IPS DF 6.9 (cell line): ENCODE measurements around the gene DNAAF1.
"Not testable (repeated sequence)": the region's sequence is repeated elsewhere in the genome, so short reads cannot be mapped to it uniquely, and the experiment has no call there.

Experiments used
- DNase-seq: peaks from one replicate; pipeline ENCODE4 v3.0.0-alpha.2; 2013; ENCODE audit warnings: low read depth, low spot score
- H3K27ac ChIP-seq: one replicate; pipeline ENCODE4 v1.5.1; 2013; ENCODE audit warnings: low read length, control low read depth
- H3K27me3 ChIP-seq: 2 replicates; pipeline ENCODE4 v1.6.1; 2013; ENCODE audit warnings: mild to moderate bottlenecking, low read length; ENCODE audit not compliant: control insufficient read depth, insufficient read depth
- H3K36me3 ChIP-seq: 2 replicates; pipeline ENCODE4 v1.6.1; 2013; ENCODE audit warnings: low read length; ENCODE audit not compliant: control insufficient read depth, insufficient read depth
- H3K4me1 ChIP-seq: 2 replicates; pipeline ENCODE4 v1.6.1; 2013; ENCODE audit warnings: low read length; ENCODE audit not compliant: control insufficient read depth, insufficient read depth
- H3K4me3 ChIP-seq: 2 replicates; pipeline ENCODE4 v1.5.1; 2013; ENCODE audit warnings: mild to moderate bottlenecking, low read length
- H3K9me3 ChIP-seq: 2 replicates; pipeline ENCODE4 v1.6.1; 2013; ENCODE audit warnings: low read length, inconsistent platforms; ENCODE audit not compliant: control insufficient read depth, insufficient read depth
- WGBS: extraction: QIAGEN DNeasy Blood & Tissue Kit; methylation state at CpG from one replicate; pipeline ENCODE4 v1.1.7; 2013; ENCODE audit warnings: mixed read lengths, missing lambda C conversion rate; ENCODE audit not compliant: insufficient read length, insufficient coverage; 5-methylcytosine and 5-hydroxymethylcytosine counted together

The DNAAF1 gene

DNA sequence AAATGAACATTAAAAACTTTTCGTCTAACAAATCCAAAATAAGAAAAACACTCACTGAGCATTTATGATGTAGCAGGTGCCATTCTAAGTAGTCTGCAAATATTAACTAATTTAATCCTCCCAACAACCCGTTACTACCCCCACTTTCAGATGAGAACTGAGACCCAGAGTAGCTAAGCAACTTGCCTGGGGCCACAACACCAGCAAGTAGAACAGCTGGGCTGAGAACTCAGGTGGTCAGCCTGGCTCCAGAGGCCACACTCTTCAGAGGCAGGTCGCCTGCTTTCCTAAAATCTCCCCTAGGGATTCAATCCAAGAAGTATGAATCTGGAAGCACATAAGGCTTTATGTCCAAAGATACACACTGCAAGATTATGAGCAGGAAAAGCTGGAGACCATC, 34.6 kb upstream of the DNAAF1 start:
- Histone ChIP-seq H3K36me3 (no peaks in the 10 kb centered on the region), H3K9me3 (no peaks in the 10 kb centered on the region), H3K4me3 (no peak overlapping the region), H3K27ac (no peak overlapping the region), H3K27me3 (no peaks in the 10 kb centered on the region), H3K4me1 (no peaks in the 10 kb centered on the region)
- WGBS, result no CpG with 5 or more reads among the region's 3 CpGs
- DNase-seq, result no peak

DNA sequence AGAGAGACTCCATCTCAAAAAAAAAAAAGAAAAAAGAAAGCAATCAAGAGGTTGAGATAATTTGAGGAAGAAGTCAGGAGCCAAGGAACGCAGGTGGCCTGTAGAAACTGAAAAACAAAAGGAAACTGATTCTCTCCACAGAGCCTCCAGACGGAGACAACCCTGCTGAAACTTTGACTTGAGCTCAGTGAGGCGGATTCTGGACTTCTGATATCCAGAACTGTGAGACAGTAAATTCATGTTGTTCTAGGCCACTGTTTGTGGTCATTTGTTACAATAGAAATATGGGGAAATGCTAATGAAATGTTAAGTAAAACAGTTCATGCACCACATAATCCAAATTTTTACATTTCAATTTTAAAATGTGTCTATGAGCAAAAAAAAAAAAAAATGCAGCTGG, 33.6 kb upstream of the DNAAF1 start:
- no peak for DNase-seq
- Histone ChIP-seq H3K36me3 (no peaks in the 10 kb centered on the region), H3K27me3 (no peaks in the 10 kb centered on the region), H3K4me1 (no peaks in the 10 kb centered on the region), H3K9me3 (no peaks in the 10 kb centered on the region), H3K4me3 (no peak overlapping the region), H3K27ac (no peak overlapping the region)
- WGBS, result no CpG with 5 or more reads among the region's 3 CpGs

DNA sequence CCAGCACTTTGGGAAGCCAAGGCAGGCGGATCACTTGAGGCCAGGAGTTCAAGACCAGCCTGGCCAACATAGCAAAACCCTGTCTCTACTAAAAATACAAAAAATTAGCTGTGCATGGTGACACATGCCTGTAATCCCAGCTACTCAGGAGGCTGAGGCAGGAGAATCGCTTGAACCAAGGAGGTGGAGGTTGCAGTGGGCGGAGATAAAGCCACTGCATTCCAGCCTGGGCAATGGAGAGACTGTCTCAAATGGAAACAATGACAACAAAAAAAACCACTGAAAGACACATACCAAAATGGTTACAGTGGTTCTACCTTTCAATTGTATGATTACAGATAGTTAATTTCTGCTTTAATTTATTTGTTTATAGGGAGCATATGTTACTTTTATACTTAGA, 33.2 kb upstream of the DNAAF1 start:
- not testable (repeated sequence) for H3K4me1 ChIP-seq, H3K27me3 ChIP-seq, H3K9me3 ChIP-seq, H3K27ac ChIP-seq, H3K4me3 ChIP-seq, H3K36me3 ChIP-seq, DNase-seq
- no CpG with 5 or more reads among the region's 3 CpGs for WGBS

GRCh38 chr16:84115919-84116719, 29.0 kb upstream of the DNAAF1 start:
- Histone ChIP-seq H3K4me3 (peak overlapping the region; percentile 65), H3K27me3 (no peaks in the 10 kb centered on the region), H3K36me3 (no peaks in the 10 kb centered on the region), H3K4me1 (no peaks in the 10 kb centered on the region), H3K27ac (no peak overlapping the region), H3K9me3 (no peaks in the 10 kb centered on the region)
- no CpG with 5 or more reads among the region's 57 CpGs for WGBS
- DNase-seq, result no peak

DNA sequence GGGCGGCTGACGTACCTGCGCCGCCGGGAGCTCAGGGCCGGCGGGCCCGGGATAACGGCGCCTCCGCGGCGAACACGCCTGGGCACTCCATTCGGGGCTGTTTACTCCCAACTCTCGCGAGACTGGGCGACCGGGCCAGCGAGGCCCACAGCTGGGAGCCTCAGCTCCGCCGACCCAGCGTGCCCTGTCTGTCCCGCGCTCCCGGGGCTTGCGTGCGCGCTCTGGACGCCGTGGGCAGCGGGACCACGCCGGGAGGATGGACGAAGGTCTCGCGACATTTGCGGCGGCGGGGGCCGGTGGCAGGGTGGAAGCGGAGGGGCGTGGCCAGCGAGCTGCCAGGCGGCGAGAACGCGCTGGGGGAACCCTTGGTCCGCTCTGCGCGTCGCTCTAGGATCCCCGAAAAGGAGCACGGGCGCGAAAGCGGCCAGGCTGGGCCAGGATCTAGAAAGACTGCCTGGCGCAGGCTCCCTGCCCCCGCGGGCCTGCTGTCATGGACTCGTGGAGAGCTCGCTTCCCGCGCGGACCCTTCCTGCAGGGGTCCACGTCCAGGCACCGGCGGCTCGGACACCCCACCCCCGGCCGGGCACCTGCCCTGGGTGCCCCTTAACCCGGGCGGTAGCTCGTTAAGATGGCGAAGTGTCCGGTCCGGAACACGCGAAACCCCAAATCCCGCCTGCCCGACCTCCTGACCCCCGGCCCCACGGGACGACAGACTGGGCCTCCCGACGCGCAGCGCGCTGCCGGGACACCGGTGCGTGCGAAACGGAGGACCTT, 28.2 kb upstream of the DNAAF1 start, which contains the start of gene MBTPS1:
Gene MBTPS1 (minus strand): TSS at position 223 of the 774 bp plus-strand sequence. CDS start 15,159 bp downstream, outside the sequence.
- H3K4me3 ChIP-seq, result peak within 1 kb of the TSS; percentile 65
- WGBS, result no CpG with 5 or more reads among the region's 94 CpGs
- H3K27ac ChIP-seq, result no peak within 1 kb of the TSS
- no peaks in the 10 kb centered on the region for H3K27me3 ChIP-seq
- H3K4me1 ChIP-seq, result no peaks in the 10 kb centered on the region
- H3K9me3 ChIP-seq, result no peaks in the 10 kb centered on the region
- no peaks in the 10 kb centered on the region for H3K36me3 ChIP-seq
- peak; percentile 95 for DNase-seq

DNA sequence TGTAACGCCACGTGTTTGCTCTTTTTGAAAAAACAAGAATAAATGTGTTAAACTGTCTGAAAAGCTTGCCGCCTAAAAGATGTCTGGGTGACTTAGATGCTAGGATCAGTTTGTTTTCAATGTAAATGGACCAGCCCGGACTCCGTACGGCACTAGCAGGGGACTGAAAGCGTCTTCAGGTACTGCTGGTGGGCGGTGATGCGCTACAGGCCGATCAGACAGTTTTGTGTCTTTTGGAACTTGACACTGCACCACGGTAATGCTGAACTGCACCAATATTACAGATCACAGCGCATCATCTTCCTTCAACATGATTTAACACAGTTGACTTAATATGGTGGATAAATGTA, 27.6 kb upstream of the DNAAF1 start:
- no peak for DNase-seq
- H3K4me1 ChIP-seq, result no peaks in the 10 kb centered on the region
- H3K4me3 ChIP-seq, result peak overlapping the region; percentile 65; the same call in 1 of the 2 replicates
- H3K9me3 ChIP-seq, result no peaks in the 10 kb centered on the region
- no peaks in the 10 kb centered on the region for H3K36me3 ChIP-seq
- no peaks in the 10 kb centered on the region for H3K27me3 ChIP-seq
- H3K27ac ChIP-seq, result no peak overlapping the region
- WGBS, result no CpG with 5 or more reads among the region's 12 CpGs

GRCh38 chr16:84118315-84118714, 26.8 kb upstream of the DNAAF1 start:
- H3K36me3 ChIP-seq, H3K27ac ChIP-seq, H3K4me1 ChIP-seq, H3K9me3 ChIP-seq, DNase-seq, H3K4me3 ChIP-seq, H3K27me3 ChIP-seq: not testable (repeated sequence)
- WGBS, result no CpG with 5 or more reads among the region's 5 CpGs

DNA sequence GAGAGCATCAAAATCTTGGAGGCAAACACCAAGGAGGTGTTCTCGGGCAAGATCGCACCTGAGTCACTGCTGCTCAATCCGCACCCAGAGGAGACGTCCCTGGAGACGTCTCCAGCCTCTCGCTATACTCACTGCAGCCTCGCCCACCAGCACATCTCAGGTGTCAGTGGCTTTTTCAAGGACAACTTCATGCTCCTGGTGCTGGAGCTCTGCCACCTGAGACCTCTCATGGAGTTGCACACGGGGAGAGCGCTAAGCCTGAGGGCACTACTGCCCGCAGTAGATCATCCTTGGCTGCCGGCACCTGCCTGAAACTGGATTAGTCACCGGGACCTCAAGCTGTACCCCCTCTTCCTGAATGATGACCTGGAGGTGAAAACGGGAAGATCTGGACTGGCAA, 25.7 kb upstream of the DNAAF1 start:
- Histone ChIP-seq H3K9me3 (no peaks in the 10 kb centered on the region), H3K4me1 (no peaks in the 10 kb centered on the region), H3K4me3 (no peak overlapping the region), H3K36me3 (peaks cover 2% of the 10 kb centered on the region; the same call in 1 of the 2 replicates), H3K27ac (no peak overlapping the region), H3K27me3 (no peaks in the 10 kb centered on the region)
- no peak for DNase-seq
- WGBS, result no CpG with 5 or more reads among the region's 13 CpGs

- Histone ChIP-seq H3K4me1 (no peaks in the 10 kb centered on the region), H3K36me3 (peaks cover 5% of the 10 kb centered on the region; the same call in 1 of the 2 replicates), H3K27me3 (no peaks in the 10 kb centered on the region), H3K9me3 (no peaks in the 10 kb centered on the region), H3K27ac (no peak overlapping the region), H3K4me3 (no peak overlapping the region)
- WGBS, result no CpG with 5 or more reads among the region's 5 CpGs
- no peak for DNase-seq
These were observed 25.1 kb upstream of the DNAAF1 start for GRCh38 chr16:84120023-84120422.

GRCh38 chr16:84121007-84121406, 24.1 kb upstream of the DNAAF1 start:
- no peaks in the 10 kb centered on the region for H3K9me3 ChIP-seq
- no peak overlapping the region for H3K4me3 ChIP-seq
- peaks cover 5% of the 10 kb centered on the region; the same call in 1 of the 2 replicates for H3K36me3 ChIP-seq
- no peaks in the 10 kb centered on the region for H3K27me3 ChIP-seq
- no peak overlapping the region for H3K27ac ChIP-seq
- no CpG with 5 or more reads among the region's 10 CpGs for WGBS
- no peak for DNase-seq
- H3K4me1 ChIP-seq, result no peaks in the 10 kb centered on the region
